Mesothelial cell of epicardium (in vitro differentiated cells): Measurements from ENCODE around the gene DPCD. TPM values are rescaled to one million over a fixed set of nuclear protein-coding genes. Genes with fewer than 3 reads are reported as not detected.

Experiments used
- DNase-seq, 2 experiments: peaks; one replicate each; pipeline ENCODE4 v3.0.0; 2021; ENCODE audit warnings: low spot score in 2 of 2; ENCODE audit not compliant: unreplicated experiment in 2 of 2
- H3K27ac Mint-ChIP-seq: 2 replicates; pipeline ENCODE4 v1.8.0; 2021; ENCODE audit warnings: mixed read lengths
- H3K27me3 Mint-ChIP-seq: 2 replicates; pipeline ENCODE4 v1.8.0; 2021; ENCODE audit warnings: low read depth, mixed read lengths
- H3K36me3 Mint-ChIP-seq: 2 replicates; pipeline ENCODE4 v1.8.0; 2021; ENCODE audit warnings: mixed read lengths
- H3K4me1 Mint-ChIP-seq: 2 replicates; pipeline ENCODE4 v1.8.0; 2021; ENCODE audit warnings: mixed read lengths
- H3K4me3 Mint-ChIP-seq: 2 replicates; pipeline ENCODE4 v1.8.0; 2021; ENCODE audit warnings: mild to moderate bottlenecking, moderate library complexity, mixed read lengths
- H3K9me3 Mint-ChIP-seq: 2 replicates; pipeline ENCODE4 v1.8.0; 2021; ENCODE audit warnings: mixed read lengths
- CTCF ChIP-seq: fragments of 200-600 bp; sonication (generic); IDR thresholded peaks from one replicate; pipeline ENCODE4 v1.5.0; 2021; ENCODE audit warnings: antibody characterized with exemption; ENCODE audit not compliant: unreplicated experiment
- total RNA-seq: library from RNA; stranded (reverse); gene quantifications from 3 replicates; pipeline ENCODE4 v1.2.1, GENCODE V29; 2021

DPCD gene
- total RNA-seq, 1 donor from 2014 or later, result 23.0 TPM

GRCh38 chr10:101602761-101603398, 14.8 kb downstream of the DPCD start:
- peak; percentile 35 to 74 for DNase-seq
- no peaks in the 10 kb centered on the region for H3K27me3 Mint-ChIP-seq
- peaks cover 18% of the 10 kb centered on the region for H3K36me3 Mint-ChIP-seq
- no peaks in the 10 kb centered on the region for H3K9me3 Mint-ChIP-seq
- no peaks in the 10 kb centered on the region for H3K4me1 Mint-ChIP-seq
- peak; percentile 80 for TF ChIP-seq CTCF
- H3K4me3 Mint-ChIP-seq, result no peak overlapping the region
- H3K27ac Mint-ChIP-seq, result no peak overlapping the region

GRCh38 chr10:101607124-101607523, 19.0 kb downstream of the DPCD start:
- DNase-seq, result no peak
- TF ChIP-seq CTCF, result no peak
- Mint-ChIP-seq H3K27ac (no peak overlapping the region), H3K36me3 (peaks cover 19% of the 10 kb centered on the region), H3K9me3 (no peaks in the 10 kb centered on the region), H3K27me3 (no peaks in the 10 kb centered on the region), H3K4me3 (no peak overlapping the region), H3K4me1 (no peaks in the 10 kb centered on the region)

- H3K4me3 Mint-ChIP-seq, result no peak overlapping the region
- H3K27ac Mint-ChIP-seq, result no peak overlapping the region
- no peak for DNase-seq
- H3K36me3 Mint-ChIP-seq, result peaks cover 16% of the 10 kb centered on the region
- no peaks in the 10 kb centered on the region for H3K27me3 Mint-ChIP-seq
- H3K9me3 Mint-ChIP-seq, result no peaks in the 10 kb centered on the region
- H3K4me1 Mint-ChIP-seq, result no peaks in the 10 kb centered on the region
- no peak for TF ChIP-seq CTCF
These were observed 21.4 kb downstream of the DPCD start for GRCh38 chr10:101609481-101609880.

GRCh38 chr10:101611096-101611905, 23.2 kb downstream of the DPCD start:
- Mint-ChIP-seq H3K4me1 (no peaks in the 10 kb centered on the region), H3K4me3 (no peak overlapping the region), H3K36me3 (peaks cover 6% of the 10 kb centered on the region), H3K9me3 (no peaks in the 10 kb centered on the region), H3K27ac (no peak overlapping the region), H3K27me3 (no peaks in the 10 kb centered on the region)
- no peak for DNase-seq
- TF ChIP-seq CTCF, result no peak

- Mint-ChIP-seq H3K9me3 (no peaks in the 10 kb centered on the region), H3K36me3 (peaks cover 2% of the 10 kb centered on the region), H3K4me1 (no peaks in the 10 kb centered on the region), H3K27ac (no peak overlapping the region), H3K27me3 (no peaks in the 10 kb centered on the region), H3K4me3 (no peak overlapping the region)
- TF ChIP-seq CTCF, result no peak
- DNase-seq, result no peak
These were observed 24.0 kb downstream of the DPCD start for GRCh38 chr10:101612086-101612485.
